A549 treated with DMSO at 1 μM for 4 hours (cell line): ENCODE results near the gene GP2. TPM values are rescaled to one million over a fixed set of nuclear protein-coding genes. Genes with fewer than 3 reads are reported as not detected.

Experiments
- total RNA-seq: library from RNA; stranded (reverse); fragments of 200-300 nt; extraction: Qiagen RNA extraction; gene quantifications from 5 replicates; pipeline ENCODE4 v1.2.3, GENCODE V29; 2022; ENCODE audit warnings: low read depth

GP2 gene
- total RNA-seq, result not detected in 5 replicates

DNA sequence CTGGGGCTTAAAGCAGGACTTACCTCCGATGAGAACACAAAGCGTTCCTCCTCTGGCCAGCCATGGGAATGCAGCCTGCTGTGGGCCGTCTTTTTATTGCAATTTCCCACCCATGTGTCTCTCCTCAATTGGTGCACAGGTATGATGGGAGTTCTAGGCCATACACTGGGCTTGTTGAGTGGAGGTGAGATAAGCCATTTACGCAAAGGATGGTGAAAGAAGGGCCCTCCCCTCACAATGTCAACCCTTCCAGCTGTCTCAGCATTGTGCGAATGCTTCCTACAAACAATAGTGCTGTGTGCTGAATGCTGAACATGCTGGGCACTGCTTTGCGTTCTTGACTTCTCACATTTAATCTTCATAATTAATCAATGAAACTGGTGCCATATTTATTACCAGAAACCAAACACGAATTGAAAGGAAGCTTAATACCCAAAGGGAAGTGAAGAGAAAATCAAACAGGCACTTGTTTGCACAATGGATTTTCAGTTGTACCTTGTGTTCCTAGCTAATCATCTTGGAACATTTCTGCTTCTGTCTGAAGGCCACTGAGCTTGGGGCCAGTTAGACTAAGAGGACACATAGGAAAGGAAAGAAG, at the start of gene GP2:
TSS of gene GP2 (minus strand) at position 70 of the 598 bp plus-strand sequence. CDS start 1,082 bp downstream, outside the sequence.

DNA sequence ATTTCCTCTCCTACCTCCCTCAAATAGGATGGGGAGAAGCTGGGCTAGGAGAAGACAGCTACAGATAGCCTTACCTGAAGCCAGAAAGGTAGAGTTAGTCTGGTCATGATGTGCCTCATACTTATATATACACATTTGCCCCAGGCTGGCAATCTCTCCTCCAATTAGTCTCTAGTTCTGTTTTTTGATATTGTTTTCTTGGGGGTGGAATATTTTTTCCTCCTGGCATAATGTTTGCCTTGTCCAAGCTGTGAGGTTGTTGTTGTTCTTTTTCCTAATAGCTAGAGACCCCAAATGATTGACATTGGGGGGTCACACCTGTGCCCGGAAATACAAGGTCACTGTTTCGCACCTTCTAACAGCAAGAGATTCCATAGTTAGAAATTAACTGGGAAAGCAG, 25.3 kb upstream of the GP2 start, which contains the start of gene UMOD:
TSS of gene UMOD (minus strand) at position 101 of the 400 bp plus-strand sequence. CDS start 1,978 bp downstream, outside the sequence.

Other genes starting within 250 kb of the GP2 start
- not detected in 5 replicates for gene UMOD, start 25.2 kb upstream of the GP2 start, total RNA-seq
- not detected in 5 replicates for gene PDILT, start 77.2 kb upstream of the GP2 start, total RNA-seq
- gene ACSM5, start 82.0 kb upstream of the GP2 start, total RNA-seq, result not detected in 5 replicates
- gene ACSM2A, start 124.0 kb upstream of the GP2 start, total RNA-seq, result not detected in 5 replicates
- not detected in 5 replicates for gene ACSM2B, start 248.9 kb upstream of the GP2 start, total RNA-seq